HepG2 (cell line): Measurements from ENCODE around the gene ZNF343. TPM values are rescaled to one million over a fixed set of nuclear protein-coding genes. Genes with fewer than 3 reads are reported as not detected.

Source experiments
- ATF7 ChIP-seq, 2 experiments: fragments of 450-650 bp in 1 of 2; sonication (generic) in 1 of 2; formaldehyde crosslinking in 1 of 2; IDR thresholded peaks; 2 replicates each; pipeline versions ENCODE4 v1.4.0 to v1.6.1; 2016 to 2020; ENCODE audit warnings: antibody characterized with exemption in 1 of 2, mild to moderate bottlenecking in 1 of 2, missing genetic modification reagents in 1 of 2
- ATRX ChIP-seq: sonication (generic); formaldehyde crosslinking; IDR thresholded peaks from 2 replicates; pipeline ENCODE4 v1.4.0; 2020; ENCODE audit warnings: missing genetic modification reagents, borderline replicate concordance
- BCL3 ChIP-seq: sonication (generic); formaldehyde crosslinking; IDR thresholded peaks from 2 replicates; pipeline ENCODE4 v1.5.1; 2020; ENCODE audit warnings: mild to moderate bottlenecking, missing genetic modification reagents, moderate library complexity
- HOXA5 ChIP-seq: sonication (generic); formaldehyde crosslinking; IDR thresholded peaks from 2 replicates; pipeline ENCODE4 v1.4.0; 2020; ENCODE audit warnings: missing genetic modification reagents
- KLF16 ChIP-seq, 2 experiments: sonication (generic) in 1 of 2; formaldehyde crosslinking in 1 of 2; IDR thresholded peaks; 2 replicates each; pipeline versions ENCODE4 v1.6.1 to v1.8.0; 2016 to 2023; ENCODE audit warnings: missing genetic modification reagents in 2 of 2, missing compliant biosample characterization in 1 of 2
- MTA3 ChIP-seq: sonication (generic); formaldehyde crosslinking; IDR thresholded peaks from 2 replicates; pipeline ENCODE4 v1.4.0; 2020; ENCODE audit warnings: missing genetic modification reagents
- MYC ChIP-seq: sonication (generic); formaldehyde crosslinking; IDR thresholded peaks from 2 replicates; pipeline ENCODE4 v1.9.0; 2021; ENCODE audit warnings: missing genetic modification reagents, borderline replicate concordance
- NFATC3 ChIP-seq: sonication (generic); formaldehyde crosslinking; IDR thresholded peaks from 2 replicates; pipeline ENCODE4 v1.5.1; 2020; ENCODE audit warnings: mild to moderate bottlenecking, missing genetic modification reagents
- PAXIP1 ChIP-seq: sonication (generic); formaldehyde crosslinking; conservative IDR thresholded peaks from 2 replicates; pipeline ENCODE4 v1.4.0; 2020; ENCODE audit warnings: mild to moderate bottlenecking, missing genetic modification reagents, moderate library complexity
- RARG ChIP-seq: sonication (generic); formaldehyde crosslinking; IDR thresholded peaks from 2 replicates; pipeline ENCODE4 v1.4.0; 2020; ENCODE audit warnings: low read depth, mild to moderate bottlenecking, missing genetic modification reagents
- TARDBP ChIP-seq: sonication (generic); formaldehyde crosslinking; IDR thresholded peaks from 2 replicates; pipeline ENCODE4 v1.8.0; 2022; ENCODE audit warnings: mild to moderate bottlenecking, missing genetic modification reagents
- XRCC5 ChIP-seq: fragments of 200-400 bp; formaldehyde crosslinking; optimal IDR thresholded peaks from 2 replicates; pipeline ENCODE3; 2017; ENCODE audit warnings: mild to moderate bottlenecking, low read length
- ZBTB43 ChIP-seq: sonication (generic); formaldehyde crosslinking; conservative IDR thresholded peaks from 2 replicates; pipeline ENCODE4 v1.4.0; 2020; ENCODE audit warnings: missing genetic modification reagents
- ZFP36 ChIP-seq: fragments of 150-350 bp; IDR thresholded peaks from 2 replicates; pipeline ENCODE4 v1.6.1; 2018; ENCODE audit warnings: borderline replicate concordance, low read length, low read depth; ENCODE audit not compliant: partially characterized antibody
- ZFP90 ChIP-seq: sonication (generic); formaldehyde crosslinking; IDR thresholded peaks from 2 replicates; pipeline ENCODE4 v1.8.0; 2022; ENCODE audit warnings: missing genetic modification reagents, mild to moderate bottlenecking, inconsistent platforms, borderline replicate concordance
- ZFX ChIP-seq: sonication (generic); formaldehyde crosslinking; IDR thresholded peaks from 2 replicates; pipeline ENCODE4 v1.4.0; 2020; ENCODE audit warnings: mild to moderate bottlenecking, low read depth, missing genetic modification reagents, moderate library complexity
- ZFY ChIP-seq: sonication (generic); formaldehyde crosslinking; IDR thresholded peaks from 2 replicates; pipeline ENCODE4 v1.4.0; 2020; ENCODE audit warnings: missing genetic modification reagents
- ZGPAT ChIP-seq: IDR thresholded peaks from 2 replicates; pipeline ENCODE4 v1.6.1; 2016; ENCODE audit warnings: mild to moderate bottlenecking
- ZNF414 ChIP-seq: sonication (generic); formaldehyde crosslinking; IDR thresholded peaks from 2 replicates; pipeline ENCODE4 v1.5.0; 2020; ENCODE audit warnings: missing genetic modification reagents
- ZSCAN31 ChIP-seq: sonication (generic); formaldehyde crosslinking; IDR thresholded peaks from 2 replicates; pipeline ENCODE4 v1.5.0; 2020; ENCODE audit warnings: low read depth, mild to moderate bottlenecking, missing genetic modification reagents
- polyA plus RNA-seq, 8 experiments: library from polyadenylated mRNA; depleted of rRNA in 3 of 8; stranded (reverse) in 7 of 8; unstranded in 1 of 8; fragments of >200 nt; fragmentation: Illumina TruSeq in 4 of 8; extraction: Trizol in 4 of 8; gene quantifications; 2 replicates each; pipeline versions ENCODE4 v1.2.1 to v1.2.3, GENCODE V29; 2011 to 2016; ENCODE audit warnings: low read depth in 4 of 8, missing spikeins in 1 of 8, mixed read lengths in 1 of 8; ENCODE audit not compliant: insufficient read depth in 1 of 8
- total RNA-seq, 5 experiments: library from RNA; depleted of rRNA; stranded (reverse); fragments of >200 nt; fragmentation: Illumina TruSeq; extraction: Trizol; gene quantifications; 2 replicates each; pipeline ENCODE4 v1.2.3, GENCODE V29; 2016; ENCODE audit warnings: low read depth in 1 of 5

The ZNF343 gene
- total and polyA plus RNA-seq, 2 of the 13 experiments (the other 11 are each of a cell fraction or from before 2014, with no cell fraction given): 16.4 to 22.1 TPM

GRCh38 chr20:2451939-2452732, 56.6 kb downstream of the ZNF343 start (continued):
- TF ChIP-seq PAXIP1 (CRISPR knock-in tag): no peak
- 0 out of 4 replicates have a peak, but pooled peaks of 1 of the 2 experiments have one; percentile 36 for TF ChIP-seq KLF16 (CRISPR knock-in tag; IDR thresholded peaks at IDR 0.05)
- 0 out of 2 replicates have a peak, but pooled peaks have one; percentile 2 for TF ChIP-seq ZNF414
- TF ChIP-seq ZFX (CRISPR knock-in tag): peak; percentile 36; the same call in 1 of the 2 replicates
- TF ChIP-seq ATRX (CRISPR knock-in tag): no peak
- TF ChIP-seq ZFY (CRISPR knock-in tag): no peak
- 0 out of 2 replicates have a peak, but pooled peaks have one; percentile 30 for TF ChIP-seq ZGPAT (CRISPR knock-in tag)
- no peak for TF ChIP-seq MTA3 (CRISPR knock-in tag)
- no peak for TF ChIP-seq RARG (CRISPR knock-in tag)
- 0 out of 2 replicates have a peak, but pooled peaks have one; percentile 31 for TF ChIP-seq TARDBP
- TF ChIP-seq ATF7 (IDR thresholded peaks at IDR 0.05): no peak
- 0 out of 2 replicates have a peak, but pooled peaks have one; percentile 23 for TF ChIP-seq ATF7 (CRISPR knock-in tag; IDR thresholded peaks at IDR 0.05)
- 0 out of 2 replicates have a peak, but pooled peaks have one; percentile 49 for TF ChIP-seq BCL3 (CRISPR knock-in tag)
- no peak for TF ChIP-seq NFATC3 (CRISPR knock-in tag)
- no peak for TF ChIP-seq HOXA5 (CRISPR knock-in tag)
- no peak for TF ChIP-seq ZFP36
- TF ChIP-seq MYC: 0 out of 2 replicates have a peak, but pooled peaks have one; percentile 14
- TF ChIP-seq XRCC5: peak; percentile 87
- 0 out of 2 replicates have a peak, but pooled peaks have one; percentile 31 for TF ChIP-seq ZSCAN31 (CRISPR knock-in tag)
- TF ChIP-seq ZBTB43 (CRISPR knock-in tag): 0 out of 2 replicates have a peak, but pooled peaks have one; percentile 19
- no peak for TF ChIP-seq ZFP90 (CRISPR knock-in tag)
